SU-DHL-6 (cell line): ENCODE results near the gene TSPAN10.

Source experiments
- CTCF ChIP-seq: fragments of 200-600 bp; sonication (generic); IDR thresholded peaks from one replicate; pipeline ENCODE4 v1.5.1; 2017; ENCODE audit warnings: antibody characterized with exemption, mild to moderate bottlenecking, low read length, moderate library complexity; ENCODE audit not compliant: insufficient read depth, poor library complexity, severe bottlenecking
- EZH2phosphoT487 ChIP-seq: fragments of 200-600 bp; sonication (generic), shearing (Covaris generic); conservative IDR thresholded peaks from 2 replicates; pipeline ENCODE4 v1.6.1; 2018; ENCODE audit warnings: mild to moderate bottlenecking, antibody characterized with exemption, low read length, moderate library complexity, mixed read lengths

GRCh38 chr17:81646869-81647600 is 10.0 kb downstream of the TSPAN10 start:
- TF ChIP-seq CTCF (no peak), EZH2phosphoT487 (no peak)
